HUES64 (cell line): ENCODE data around the gene PCCA.

Experiments used
- H3K27ac ChIP-seq: 2 replicates; pipeline ENCODE4 v1.7.0; 2013; ENCODE audit warnings: low read depth, low read length, inconsistent platforms
- H3K27me3 ChIP-seq: 2 replicates; pipeline ENCODE4 v1.6.1; 2013; ENCODE audit warnings: mild to moderate bottlenecking, low read length; ENCODE audit not compliant: insufficient read depth
- H3K36me3 ChIP-seq: 2 replicates; pipeline ENCODE4 v1.6.1; 2013; ENCODE audit warnings: mild to moderate bottlenecking, low read length; ENCODE audit not compliant: insufficient read depth
- H3K4me1 ChIP-seq: 2 replicates; pipeline ENCODE4 v1.6.1; 2013; ENCODE audit warnings: mild to moderate bottlenecking, low read length, moderate library complexity; ENCODE audit not compliant: insufficient read depth
- H3K4me3 ChIP-seq: 2 replicates; pipeline ENCODE4 v1.5.1; 2013; ENCODE audit warnings: mild to moderate bottlenecking, low read length, moderate library complexity
- H3K9ac ChIP-seq: 2 replicates; pipeline ENCODE4 v1.6.1; 2013; ENCODE audit warnings: mild to moderate bottlenecking, low read depth, low read length
- H3K9me3 ChIP-seq: 2 replicates; pipeline ENCODE4 v1.6.1; 2013; ENCODE audit warnings: low read depth, low read length; ENCODE audit not compliant: insufficient read depth
- WGBS: fragments of 150-250, 120-280 bp; methylation state at CpG from one replicate; pipeline ENCODE4 v1.1.7; 2013; ENCODE audit warnings: missing lambda C conversion rate; 5-methylcytosine and 5-hydroxymethylcytosine counted together

Gene PCCA

GRCh38 chr13:100115693-100116254, 26.9 kb downstream of the PCCA start:
- H3K4me1 ChIP-seq: no peaks in the 10 kb centered on the region
- no peaks in the 10 kb centered on the region for H3K27me3 ChIP-seq
- no CpG with 5 or more reads among the region's 1 CpG for WGBS
- H3K4me3 ChIP-seq: no peak overlapping the region
- no peaks in the 10 kb centered on the region for H3K9me3 ChIP-seq
- H3K27ac ChIP-seq: no peak overlapping the region
- H3K36me3 ChIP-seq: peaks cover 52% of the 10 kb centered on the region
- H3K9ac ChIP-seq: no peak overlapping the region

- H3K9me3 ChIP-seq: peaks cover 3% of the 10 kb centered on the region; the same call in 1 of the 2 replicates
- H3K27ac ChIP-seq: no peak overlapping the region
- H3K9ac ChIP-seq: no peak overlapping the region
- 83% methylated on average over 4 of the region's 5 CpGs for WGBS
- H3K27me3 ChIP-seq: no peaks in the 10 kb centered on the region
- peaks cover 14% of the 10 kb centered on the region for H3K4me1 ChIP-seq
- no peak overlapping the region for H3K4me3 ChIP-seq
- peaks cover 16% of the 10 kb centered on the region for H3K36me3 ChIP-seq
These were observed 35.4 kb downstream of the PCCA start for GRCh38 chr13:100124265-100124664.

- H3K4me1 ChIP-seq: peaks cover 26% of the 10 kb centered on the region
- H3K27ac ChIP-seq: no peak overlapping the region
- H3K9ac ChIP-seq: no peak overlapping the region
- H3K4me3 ChIP-seq: no peak overlapping the region
- peaks cover 5% of the 10 kb centered on the region for H3K36me3 ChIP-seq
- 94% methylated on average over 3 of the region's 4 CpGs for WGBS
- H3K27me3 ChIP-seq: no peaks in the 10 kb centered on the region
- H3K9me3 ChIP-seq: peaks cover 3% of the 10 kb centered on the region; the same call in 1 of the 2 replicates
These were observed 37.1 kb downstream of the PCCA start for GRCh38 chr13:100125946-100126345.

GRCh38 chr13:100128373-100128772, 39.5 kb downstream of the PCCA start:
- H3K4me1 ChIP-seq: peaks cover 40% of the 10 kb centered on the region
- H3K9me3 ChIP-seq: no peaks in the 10 kb centered on the region
- no peak overlapping the region for H3K4me3 ChIP-seq
- 94% methylated on average over 3 of the region's 3 CpGs for WGBS
- H3K36me3 ChIP-seq: no peaks in the 10 kb centered on the region
- H3K27me3 ChIP-seq: no peaks in the 10 kb centered on the region
- H3K27ac ChIP-seq: no peak overlapping the region
- no peak overlapping the region for H3K9ac ChIP-seq

- H3K27me3 ChIP-seq: no peaks in the 10 kb centered on the region
- H3K36me3 ChIP-seq: no peaks in the 10 kb centered on the region
- peaks cover 40% of the 10 kb centered on the region for H3K4me1 ChIP-seq
- H3K4me3 ChIP-seq: no peak overlapping the region
- H3K9me3 ChIP-seq: no peaks in the 10 kb centered on the region
- WGBS: 89% methylated on average over 3 of the region's 3 CpGs
- no peak overlapping the region for H3K9ac ChIP-seq
- no peak overlapping the region for H3K27ac ChIP-seq
These were observed 39.9 kb downstream of the PCCA start for GRCh38 chr13:100128838-100129237.

GRCh38 chr13:100129605-100130004, 40.7 kb downstream of the PCCA start:
- peaks cover 40% of the 10 kb centered on the region for H3K4me1 ChIP-seq
- H3K9ac ChIP-seq: no peak overlapping the region
- no peaks in the 10 kb centered on the region for H3K36me3 ChIP-seq
- WGBS: 66% methylated on average over 2 of the region's 2 CpGs
- no peak overlapping the region for H3K4me3 ChIP-seq
- H3K9me3 ChIP-seq: no peaks in the 10 kb centered on the region
- no peaks in the 10 kb centered on the region for H3K27me3 ChIP-seq
- peak overlapping the region; percentile 65; the same call in 1 of the 2 replicates for H3K27ac ChIP-seq

- peak overlapping the region; percentile 12; the same call in 1 of the 2 replicates for H3K27ac ChIP-seq
- no peaks in the 10 kb centered on the region for H3K9me3 ChIP-seq
- 67% methylated on average over 1 of the region's 1 CpG for WGBS
These were observed 41.2 kb downstream of the PCCA start for GRCh38 chr13:100130092-100130491.

GRCh38 chr13:100130930-100131511, 42.1 kb downstream of the PCCA start:
- no peak overlapping the region for H3K9ac ChIP-seq
- H3K27me3 ChIP-seq: no peaks in the 10 kb centered on the region
- H3K27ac ChIP-seq: peak overlapping the region; percentile 24; the same call in 1 of the 2 replicates
- H3K36me3 ChIP-seq: no peaks in the 10 kb centered on the region
- WGBS: 93% methylated on average over 6 of the region's 6 CpGs
- no peak overlapping the region for H3K4me3 ChIP-seq
- no peaks in the 10 kb centered on the region for H3K9me3 ChIP-seq
- peaks cover 34% of the 10 kb centered on the region for H3K4me1 ChIP-seq

More at GRCh38 chr13:100130092-100130491, 41.2 kb downstream of the PCCA start:
- Histone ChIP-seq H3K9ac (no peak overlapping the region), H3K27me3 (no peaks in the 10 kb centered on the region), H3K4me3 (no peak overlapping the region), H3K4me1 (peaks cover 38% of the 10 kb centered on the region), H3K36me3 (no peaks in the 10 kb centered on the region)

- H3K9ac ChIP-seq: no peak overlapping the region
- H3K4me1 ChIP-seq: peaks cover 34% of the 10 kb centered on the region
- no peak overlapping the region for H3K27ac ChIP-seq
- H3K27me3 ChIP-seq: no peaks in the 10 kb centered on the region
- no peaks in the 10 kb centered on the region for H3K9me3 ChIP-seq
- H3K4me3 ChIP-seq: no peak overlapping the region
- H3K36me3 ChIP-seq: no peaks in the 10 kb centered on the region
- WGBS: 68% methylated on average over 3 of the region's 3 CpGs
These were observed 43.1 kb downstream of the PCCA start for GRCh38 chr13:100131863-100132574.

GRCh38 chr13:100138859-100139491, 50.1 kb downstream of the PCCA start:
- no peak overlapping the region for H3K9ac ChIP-seq
- no peaks in the 10 kb centered on the region for H3K36me3 ChIP-seq
- WGBS: 100% methylated on average over 1 of the region's 1 CpG
- no peaks in the 10 kb centered on the region for H3K27me3 ChIP-seq
- H3K9me3 ChIP-seq: no peaks in the 10 kb centered on the region
- H3K4me1 ChIP-seq: no peaks in the 10 kb centered on the region
- no peak overlapping the region for H3K27ac ChIP-seq
- H3K4me3 ChIP-seq: no peak overlapping the region

- no peaks in the 10 kb centered on the region; the same call in 1 of the 2 replicates for H3K4me1 ChIP-seq
- H3K27ac ChIP-seq: no peak overlapping the region
- H3K36me3 ChIP-seq: peaks cover 3% of the 10 kb centered on the region
- WGBS: no CpG with 5 or more reads among the region's 1 CpG
- H3K27me3 ChIP-seq: no peaks in the 10 kb centered on the region
- no peak overlapping the region for H3K9ac ChIP-seq
- no peak overlapping the region for H3K4me3 ChIP-seq
- no peaks in the 10 kb centered on the region for H3K9me3 ChIP-seq
These were observed 50.9 kb downstream of the PCCA start for GRCh38 chr13:100139817-100140216.
